Subcutaneous adipose tissue (tissue), 4 donors: ENCODE measurements around the gene KDM4B. TPM values are rescaled to one million over a fixed set of nuclear protein-coding genes. Genes with fewer than 3 reads are reported as not detected.

ENCODE experiments used
- CTCF ChIP-seq: fragments of 450-650 bp; IDR thresholded peaks from one replicate; pipeline ENCODE4 v1.5.1; 2016; ENCODE audit warnings: low read depth, mild to moderate bottlenecking, control low read depth, antibody characterized with exemption, moderate library complexity
- total RNA-seq, 4 donors: library from RNA; depleted of rRNA; stranded (reverse); fragments of >200 nt; gene quantifications; one replicate each; pipeline ENCODE4 v1.1.0, GENCODE V29; 2016

The KDM4B gene
- total RNA-seq, 4 donors from 2014 or later: 19.4 to 56.1 (median 28.5) TPM

- TF ChIP-seq CTCF: no peak
Observed at GRCh38 chr19:5182751-5183150, 213.8 kb downstream of the KDM4B start.

DNA sequence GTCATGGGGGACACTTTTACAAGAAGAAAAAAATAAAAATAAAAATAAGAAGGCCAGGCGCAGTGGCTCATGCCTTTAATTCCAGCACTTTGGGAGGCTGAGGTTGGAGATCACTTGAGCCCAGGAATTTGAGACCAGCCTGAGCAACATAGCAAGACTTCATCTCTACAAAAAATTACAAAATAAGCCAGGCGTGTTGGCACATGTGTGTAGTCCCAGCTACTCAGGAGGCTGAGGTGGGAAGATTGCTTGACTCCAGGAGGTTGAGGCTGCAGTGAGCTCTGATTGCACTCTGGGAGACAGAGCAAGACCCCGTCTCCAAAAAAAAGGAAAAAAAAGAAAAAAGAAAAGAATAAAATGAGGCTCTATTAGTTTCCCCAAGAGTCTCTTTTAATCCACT lies 214.7 kb downstream of the KDM4B start:
- no peak for TF ChIP-seq CTCF

- TF ChIP-seq CTCF: no peak
Observed at GRCh38 chr19:5184930-5185329, 216.0 kb downstream of the KDM4B start.

- TF ChIP-seq CTCF: no peak
Observed at GRCh38 chr19:5186293-5187050, 217.6 kb downstream of the KDM4B start.

GRCh38 chr19:5188548-5189317 lies 219.8 kb downstream of the KDM4B start:
- no peak for TF ChIP-seq CTCF

GRCh38 chr19:5189318-5189607 lies 220.3 kb downstream of the KDM4B start:
- no peak for TF ChIP-seq CTCF

DNA sequence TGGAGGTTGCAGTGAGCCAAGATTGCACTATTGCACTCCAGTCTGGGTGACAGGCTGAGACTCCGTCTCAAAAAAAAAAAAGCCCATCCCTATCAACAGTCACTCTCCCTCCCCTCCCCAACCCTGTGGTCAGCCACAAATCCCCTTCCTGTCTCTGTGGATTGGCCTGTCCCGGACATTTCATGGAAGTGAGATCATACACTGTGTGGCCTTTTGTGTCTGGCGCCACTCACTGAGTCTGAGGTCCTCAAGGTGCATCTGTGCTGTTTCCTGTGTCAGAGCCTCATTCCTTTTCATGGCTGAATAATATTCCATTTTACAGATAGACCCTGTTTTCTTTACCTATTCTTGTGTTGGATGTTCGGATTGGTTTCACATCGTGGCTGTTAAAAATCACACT lies 222.2 kb downstream of the KDM4B start:
- no peak for TF ChIP-seq CTCF
